Endothelial cell of umbilical vein (primary cell): ENCODE data around the gene TARS1. TPM values are rescaled to one million over a fixed set of nuclear protein-coding genes. Genes with fewer than 3 reads are reported as not detected.

Source experiments
- BruUV-seq: library from RNA; stranded (reverse); fragments of 400-500 nt; replicated peaks from 2 replicates; lab custom pipeline; 2021; lab: Mats Ljungman, UMichigan
- CTCF ChIA-PET: fragments of 300-600, 350-600 bp; sonication (Branson Sonifier 250); formaldehyde crosslinking; loops from one replicate; lab custom pipeline; 2021; ENCODE audit warnings: antibody characterized with exemption, inconsistent platforms; lab: Charles Lee
- POLR2A ChIA-PET: fragments of 300-600, 350-600 bp; sonication (Branson Sonifier 250); formaldehyde crosslinking; loops from one replicate; lab custom pipeline; 2021; ENCODE audit warnings: antibody characterized with exemption, inconsistent platforms; lab: Charles Lee
- DNase-seq: peaks from one replicate; pipeline ENCODE4 v3.0.0-alpha.2; 2011; ENCODE audit warnings: low read depth, low spot score
- FAIRE-seq: peaks from 2 replicates; lab custom pipeline; 2011; peaks lifted over from hg19 to GRCh38; lab: Jason Lieb, UNC
- H2AFZ ChIP-seq: 2 replicates; pipeline ENCODE4 v1.6.0; 2012; ENCODE audit warnings: low read depth, low read length, control low read depth, inconsistent platforms
- H3K27ac ChIP-seq: 2 replicates; pipeline ENCODE4 v1.5.1; 2011; ENCODE audit warnings: low read depth, mild to moderate bottlenecking, control low read depth, low read length, moderate library complexity; ENCODE audit not compliant: insufficient read depth
- H3K27me3 ChIP-seq, 2 experiments: 2 replicates each; pipeline versions ENCODE4 v1.6.0 to v1.6.1; 2011; ENCODE audit warnings: low read length in 2 of 2, mixed read lengths in 1 of 2; ENCODE audit not compliant: control insufficient read depth in 2 of 2, insufficient read depth in 2 of 2
- H3K36me3 ChIP-seq, 2 experiments: 2 replicates in 1 of 2; 3 replicates in 1 of 2; pipeline ENCODE4 v1.5.1; 2011; ENCODE audit warnings: low read length in 2 of 2, mild to moderate bottlenecking in 1 of 2, moderate library complexity in 1 of 2; ENCODE audit not compliant: control insufficient read depth in 2 of 2, insufficient read depth in 2 of 2; ENCODE audit errors: extremely low read depth in 1 of 2
- H3K4me1 ChIP-seq: 3 replicates; pipeline ENCODE4 v1.5.1; 2011; ENCODE audit warnings: mild to moderate bottlenecking, low read length; ENCODE audit not compliant: control insufficient read depth, insufficient read depth; ENCODE audit errors: extremely low read depth
- H3K4me2 ChIP-seq: 2 replicates; pipeline ENCODE4 v1.6.1; 2011; ENCODE audit warnings: low read length, control low read depth, mixed read lengths; ENCODE audit not compliant: insufficient read depth
- H3K4me3 ChIP-seq, 3 experiments: fragments of 200-600 bp in 1 of 3; sonication (generic), shearing (Covaris generic) in 1 of 3; replicated peaks in 1 of 3; 2 replicates each; pipeline ENCODE4 v1.5.1; 2011 to 2016; ENCODE audit warnings: control low read depth in 3 of 3, low read length in 3 of 3, mild to moderate bottlenecking in 2 of 3, inconsistent platforms in 1 of 3, low read depth in 1 of 3, moderate library complexity in 1 of 3; ENCODE audit not compliant: insufficient read depth in 1 of 3
- H3K79me2 ChIP-seq: 2 replicates; pipeline ENCODE4 v1.6.0; 2012; ENCODE audit warnings: low read length, inconsistent platforms; ENCODE audit not compliant: control insufficient read depth, insufficient read depth
- H3K9ac ChIP-seq: replicated peaks from 2 replicates; pipeline ENCODE3; 2011; ENCODE audit warnings: low read length, control low read depth; ENCODE audit not compliant: insufficient read depth; ENCODE audit errors: extremely low read depth
- H3K9me1 ChIP-seq: replicated peaks from 3 replicates; pipeline ENCODE4 v1.6.0; 2011; ENCODE audit warnings: mild to moderate bottlenecking, low read length; ENCODE audit not compliant: control insufficient read depth, insufficient read depth; ENCODE audit errors: extremely low read depth
- H3K9me3 ChIP-seq: replicated peaks from 2 replicates; pipeline ENCODE4 v1.5.1; 2012; ENCODE audit warnings: low read length, inconsistent platforms; ENCODE audit not compliant: control insufficient read depth, insufficient read depth
- H4K20me1 ChIP-seq: replicated peaks from 2 replicates; pipeline ENCODE3; 2011; ENCODE audit warnings: mild to moderate bottlenecking, low read length; ENCODE audit not compliant: control insufficient read depth, insufficient read depth; ENCODE audit errors: extremely low read depth
- CTCF ChIP-seq, 2 donors: IDR thresholded peaks; 1 replicate in 1 of 2; 2 replicates in 1 of 2; pipeline ENCODE4 v1.5.1; 2011; ENCODE audit warnings: low read length in 2 of 2, mild to moderate bottlenecking in 2 of 2, moderate library complexity in 2 of 2, control low read depth in 1 of 2, inconsistent platforms in 1 of 2, low read depth in 1 of 2; ENCODE audit not compliant: insufficient read depth in 1 of 2; ENCODE audit errors: extremely low read depth in 1 of 2
- EZH2 ChIP-seq: IDR thresholded peaks from 2 replicates; pipeline ENCODE4 v1.6.1; 2012; ENCODE audit warnings: borderline replicate concordance, low read depth, mild to moderate bottlenecking, moderate library complexity, low read length, inconsistent platforms; ENCODE audit not compliant: severe bottlenecking
- FOS ChIP-seq: IDR thresholded peaks from 2 replicates; pipeline ENCODE4 v1.6.1; 2011; ENCODE audit warnings: mild to moderate bottlenecking, low read length, moderate library complexity, borderline replicate concordance; ENCODE audit not compliant: insufficient read depth
- GATA2 ChIP-seq: IDR thresholded peaks from 2 replicates; pipeline ENCODE4 v1.7.0; 2011; ENCODE audit warnings: low read depth, mild to moderate bottlenecking, moderate library complexity, mixed read lengths, low read length; ENCODE audit not compliant: insufficient read length, insufficient read depth
- JUN ChIP-seq: IDR thresholded peaks from 2 replicates; pipeline ENCODE4 v1.6.1; 2011; ENCODE audit warnings: borderline replicate concordance, low read depth; ENCODE audit not compliant: insufficient read length, insufficient read depth
- MYC ChIP-seq: IDR thresholded peaks from one replicate; pipeline ENCODE4 v1.6.1; 2011; ENCODE audit warnings: mild to moderate bottlenecking, low read depth, low read length
- POLR2A ChIP-seq: IDR thresholded peaks from 2 replicates; pipeline ENCODE4 v1.6.1; 2012; ENCODE audit warnings: low read depth, mild to moderate bottlenecking, control low read depth, low read length
- POLR2AphosphoS5 ChIP-seq: IDR thresholded peaks from 2 replicates; pipeline ENCODE4 v1.6.1; 2012; ENCODE audit warnings: low read depth, mild to moderate bottlenecking, control low read depth, low read length, moderate library complexity; ENCODE audit not compliant: insufficient read depth
- dilution Hi-C: fragments of 300-500 bp; cut with MboI; formaldehyde crosslinking; loops from one replicate; pipeline ENCODE4 v1.15.0; 2019; ENCODE audit warnings: low sequenced_read_pairs; ENCODE audit not compliant: extremely low pct_ligation_motif_present
- intact Hi-C: fragments of 100-400 bp; cut with micrococcal nuclease; formaldehyde crosslinking; loops from one replicate; pipeline ENCODE4 v1.10.0; 2022
- polyA plus RNA-seq, 4 experiments: library from polyadenylated mRNA; depleted of rRNA in 3 of 4; stranded (reverse) in 3 of 4; unstranded in 1 of 4; fragments of >200 nt; gene quantifications; 2 replicates each; pipeline versions ENCODE4 v1.2.1 to v1.2.3, GENCODE V29; 2011 to 2012; ENCODE audit warnings: missing spikeins in 1 of 4
- total RNA-seq: library from RNA; stranded (reverse); gene quantifications from 2 replicates; pipeline ENCODE4 v1.2.3, GENCODE V29; 2021
- TF ChIP-seq, protein P1 (sequence below): IDR thresholded peaks from 2 replicates; pipeline ENCODE4 v1.6.1; 2011; ENCODE audit not compliant: insufficient read depth, insufficient read length

TARS1 gene
- total and polyA plus RNA-seq, 2 donors (not counting 3 experiments of a cell fraction or from before 2014, with no cell fraction given), result 39.1 to 175 TPM

GRCh38 chr5:33409435-33410170, 31.2 kb upstream of the TARS1 start:
- TF ChIP-seq POLR2AphosphoS5, result no peak
- TF ChIP-seq GATA2, result no peak
- no peak for TF ChIP-seq CTCF (IDR thresholded peaks at IDR 0.05; ENCODE audit: extremely low read depth in 1 of 2, insufficient read depth in 1 of 2, low read depth in 1 of 2, low read length in 2 of 2)
- TF ChIP-seq, protein P1, sequence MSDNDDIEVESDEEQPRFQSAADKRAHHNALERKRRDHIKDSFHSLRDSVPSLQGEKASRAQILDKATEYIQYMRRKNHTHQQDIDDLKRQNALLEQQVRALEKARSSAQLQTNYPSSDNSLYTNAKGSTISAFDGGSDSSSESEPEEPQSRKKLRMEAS, result no peak
- no peak for TF ChIP-seq MYC
- no peak for TF ChIP-seq EZH2
- no peak for TF ChIP-seq POLR2A
- TF ChIP-seq FOS, result no peak
- TF ChIP-seq JUN, result no peak
- FAIRE-seq, result no peak
- Histone ChIP-seq H4K20me1 (no peaks in the 10 kb centered on the region), H3K36me3 (no peaks in the 10 kb centered on the region), H3K9me3 (no peaks in the 10 kb centered on the region), H3K4me2 (no peak overlapping the region), H3K9ac (no peak overlapping the region), H3K4me1 (no peaks in the 10 kb centered on the region), H3K79me2 (no peaks in the 10 kb centered on the region), H3K27ac (no peak overlapping the region), H3K9me1 (no peaks in the 10 kb centered on the region), H2AFZ (no peak overlapping the region), H3K27me3 (no peaks in the 10 kb centered on the region), H3K4me3 (no peak overlapping the region)
- POLR2A ChIA-PET, result no interaction called here
- dilution Hi-C loops (no loop called here), intact Hi-C loops (no loop called here)
- CTCF ChIA-PET, result no interaction called here
- BruUV-seq, result no TSS peak
- DNase-seq, result no peak
